GM23248 (cell line): ENCODE results near the gene SNTG2.

Experiments used
- EZH2 ChIP-seq: fragments of 200-600 bp; sonication (generic); IDR thresholded peaks from 2 replicates; pipeline ENCODE4 v1.6.1; 2018; ENCODE audit warnings: antibody characterized with exemption, mild to moderate bottlenecking; ENCODE audit not compliant: insufficient read depth, poor library complexity, severe bottlenecking
- EZH2phosphoT487 ChIP-seq: fragments of 200-600 bp; sonication (generic); IDR thresholded peaks from 2 replicates; pipeline ENCODE4 v1.6.1; 2018; ENCODE audit warnings: antibody characterized with exemption, moderate library complexity, mild to moderate bottlenecking, low read depth; ENCODE audit not compliant: insufficient read depth

DNA sequence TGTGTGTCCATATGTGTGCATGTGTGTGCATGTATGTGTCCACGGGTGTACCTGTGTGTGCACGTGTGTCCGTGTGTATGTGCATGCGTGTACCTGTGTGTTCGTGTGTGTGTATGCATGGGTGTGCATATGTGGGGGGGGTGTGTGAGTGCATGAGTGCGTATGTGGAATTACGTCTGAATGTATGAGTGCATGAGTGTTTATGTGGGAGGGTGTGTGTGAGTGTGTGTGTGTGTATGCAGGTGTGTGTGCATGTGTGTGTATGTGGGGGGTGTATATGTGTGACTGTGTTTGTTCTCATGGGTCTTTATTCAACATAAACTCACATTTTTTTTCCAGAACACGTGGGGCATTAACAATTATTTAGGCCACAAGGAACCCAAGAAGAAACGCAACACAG, 208.4 kb downstream of the SNTG2 start:
- TF ChIP-seq EZH2phosphoT487 (no peak), EZH2 (no peak)
